Suppressor macrophage (primary cell): ENCODE measurements around the gene TRIB2.

ENCODE experiments used
- DNase-seq, 4 experiments: peaks; one replicate each; pipeline ENCODE4 v3.0.0-alpha.2; 2020 to 2022

Gene TRIB2

DNA sequence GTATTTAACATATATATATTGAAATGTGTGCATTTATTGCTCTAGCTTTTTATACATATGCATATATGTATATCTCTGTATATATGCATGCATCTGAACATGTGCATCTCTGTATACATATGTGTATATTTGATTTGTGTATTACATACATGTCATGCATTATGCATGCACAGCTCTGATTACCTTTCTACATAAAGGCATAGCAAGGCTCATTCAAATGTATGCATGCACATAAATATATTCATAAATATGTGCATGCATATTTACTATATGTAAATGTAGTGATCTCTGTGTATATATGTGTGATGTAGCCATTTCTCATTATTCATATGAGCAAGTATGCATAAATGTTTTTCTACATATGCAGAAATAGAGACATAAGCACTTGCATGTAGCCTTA, 64.6 kb downstream of the TRIB2 start:
- DNase-seq: no peak

DNA sequence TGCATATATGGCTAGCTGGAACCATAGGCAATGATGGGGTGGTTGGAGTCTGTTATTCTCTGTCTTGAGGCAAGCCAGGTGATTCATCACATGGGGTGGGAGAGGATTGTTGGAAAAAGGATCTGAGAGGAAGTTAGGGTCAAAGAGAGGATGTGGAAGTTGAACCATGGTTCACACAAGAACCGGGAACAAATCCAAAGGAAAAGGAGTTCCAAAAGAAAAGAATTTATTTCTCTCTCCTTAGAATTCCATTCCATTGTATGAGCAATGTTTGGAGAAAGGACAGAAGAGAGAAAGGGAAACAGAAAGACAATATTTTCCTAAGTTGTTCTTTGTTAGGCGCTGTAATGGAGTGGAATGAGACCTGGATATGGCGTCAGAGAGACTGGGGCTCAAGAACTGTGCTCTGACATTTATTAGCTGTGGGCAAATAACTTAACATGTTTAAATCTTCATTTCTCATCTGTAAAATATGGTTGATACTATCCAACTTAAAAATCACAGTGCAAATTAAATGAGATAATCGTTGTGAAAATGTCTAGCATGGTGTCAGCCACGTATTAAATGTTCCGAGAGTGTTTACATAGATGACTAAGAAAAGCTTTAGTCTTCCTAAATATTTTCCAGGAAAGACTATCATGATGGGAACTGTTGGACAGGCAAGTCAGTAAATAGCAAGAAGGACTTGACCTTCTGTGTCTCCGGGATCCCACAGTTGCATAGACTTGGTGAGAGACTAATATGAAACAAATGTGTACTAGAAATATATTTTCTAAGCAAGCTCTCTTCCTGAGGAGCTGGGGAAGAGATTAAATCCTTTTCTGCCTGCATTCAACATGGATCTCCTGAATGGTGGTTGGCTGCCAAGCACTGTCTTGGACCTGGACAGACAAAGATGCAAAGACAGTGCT, 71.4 kb downstream of the TRIB2 start:
- DNase-seq: no peak

DNA sequence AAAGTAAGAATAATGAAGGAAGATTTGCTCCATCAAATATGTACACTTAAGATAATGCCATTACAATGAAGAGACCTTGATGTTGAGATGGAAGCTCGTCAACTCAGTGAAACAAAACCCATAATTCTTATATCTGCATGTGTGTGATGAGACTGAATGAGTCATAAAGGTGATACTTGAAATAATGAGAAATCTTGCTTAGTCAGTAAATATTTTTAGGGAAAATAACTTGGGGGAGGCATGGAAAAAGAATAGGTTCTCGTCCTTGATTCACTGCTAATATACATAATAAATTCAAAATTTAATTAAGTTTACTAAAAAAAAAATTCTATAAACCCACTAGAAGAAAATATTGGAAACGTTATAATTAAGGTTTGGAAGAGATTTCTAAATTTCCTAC, 75.2 kb downstream of the TRIB2 start:
- no peak for DNase-seq
